ENCODE data around the gene IFIT1B. TPM values are rescaled to one million over a fixed set of nuclear protein-coding genes. Genes with fewer than 3 reads are reported as not detected.

Gene IFIT1B
- total RNA-seq, 2 experiments from 2014 or later = 0.11 to 0.14 TPM

- no peaks in the 10 kb centered on the region for H3K4me1 Mint-ChIP-seq (ENCODE audit: low read depth)
- DNase-seq (peak in 3 of 14 experiments; percentile 12 to 27 (median 20)), ATAC-seq (ENCODE audit: poor library complexity) (no peak)
- no peak overlapping the region for H3K27ac Mint-ChIP-seq
- no peak for TF ChIP-seq CTCF (IDR thresholded peaks at IDR 0.05)
- no peaks in the 10 kb centered on the region for H3K27me3 ChIP-seq (ENCODE audit: control insufficient read depth in 1 of 2, insufficient read depth in 2 of 2, low read length in 2 of 2)
- H3K27me3 Mint-ChIP-seq = no peaks in the 10 kb centered on the region
- intact Hi-C loops (cut with DNase I, micrococcal nuclease) = no loop called here
- H3K9me3 Mint-ChIP-seq = no peaks in the 10 kb centered on the region
- no peaks in the 10 kb centered on the region for H3K36me3 Mint-ChIP-seq (ENCODE audit: low read depth)
- no peaks in the 10 kb centered on the region for H3K36me3 ChIP-seq (ENCODE audit: insufficient read depth, low read length)
- H3K4me3 Mint-ChIP-seq = no peak overlapping the region
- H3K4me1 ChIP-seq (ENCODE audit: insufficient read depth, low read length) = no peaks in the 10 kb centered on the region
- ChIA-PET POLR2A (no interaction called here), CTCF (no interaction called here)
- H3K27ac ChIP-seq (ENCODE audit: low read depth in 1 of 2, low read length in 2 of 2) = no peak overlapping the region
- no peak overlapping the region for H3K4me3 ChIP-seq (ENCODE audit: low read length)
- no peaks in the 10 kb centered on the region for H3K9me3 ChIP-seq (ENCODE audit: control insufficient read depth in 1 of 2, insufficient read depth in 1 of 2, low read length in 2 of 2)
Observed at GRCh38 chr10:89384474-89385340, 6.9 kb downstream of the IFIT1B start.

GRCh38 chr10:89388806-89389205 lies 10.9 kb downstream of the IFIT1B start:
- H3K27me3 ChIP-seq (ENCODE audit: control insufficient read depth in 1 of 2, insufficient read depth in 2 of 2, low read length in 2 of 2) = no peaks in the 10 kb centered on the region
- Mint-ChIP-seq H3K9me3 (no peaks in the 10 kb centered on the region), H3K27ac (no peak overlapping the region), H3K4me1 (ENCODE audit: low read depth) (peaks cover 17% of the 10 kb centered on the region), H3K27me3 (no peaks in the 10 kb centered on the region), H3K36me3 (ENCODE audit: low read depth) (peaks cover 7% of the 10 kb centered on the region), H3K4me3 (no peak overlapping the region)
- no peak for ATAC-seq (ENCODE audit: poor library complexity)
- no peaks in the 10 kb centered on the region for H3K9me3 ChIP-seq (ENCODE audit: control insufficient read depth in 1 of 2, insufficient read depth in 1 of 2, low read length in 2 of 2)
- CTCF ChIA-PET = interaction anchor here (0.7 to 1.2 kb wide), 4 partner anchors 9 to 1195 kb away, joined by 3 to 4 read pairs (median 3); no protein-coding TSS in a partner anchor
- no peak overlapping the region for H3K4me3 ChIP-seq (ENCODE audit: low read length)
- TF ChIP-seq CTCF (IDR thresholded peaks at IDR 0.05) = no peak
- no peaks in the 10 kb centered on the region for H3K36me3 ChIP-seq (ENCODE audit: insufficient read depth, low read length)
- no peak for DNase-seq
- H3K27ac ChIP-seq (ENCODE audit: low read depth in 1 of 2, low read length in 2 of 2) = no peak overlapping the region
- peaks cover 16% of the 10 kb centered on the region for H3K4me1 ChIP-seq (ENCODE audit: insufficient read depth, low read length)
- intact Hi-C loops (cut with DNase I, micrococcal nuclease) = no loop called here
- POLR2A ChIA-PET = interaction anchor here (0.7 to 3.3 kb wide), 4 partner anchors 25 to 137 kb away, joined by 3 to 10 read pairs (median 4); partner anchors contain the start of genes IFIT2, IFIT5 and LIPA

GRCh38 chr10:89389254-89389653 lies 11.4 kb downstream of the IFIT1B start:
- Histone ChIP-seq H3K27me3 (ENCODE audit: control insufficient read depth in 1 of 2, insufficient read depth in 2 of 2, low read length in 2 of 2) (no peaks in the 10 kb centered on the region), H3K4me1 (ENCODE audit: insufficient read depth, low read length) (peaks cover 16% of the 10 kb centered on the region), H3K36me3 (ENCODE audit: insufficient read depth, low read length) (no peaks in the 10 kb centered on the region), H3K4me3 (ENCODE audit: low read length) (no peak overlapping the region), H3K27ac (ENCODE audit: low read depth in 1 of 2, low read length in 2 of 2) (no peak overlapping the region), H3K9me3 (ENCODE audit: control insufficient read depth in 1 of 2, insufficient read depth in 1 of 2, low read length in 2 of 2) (no peaks in the 10 kb centered on the region)
- H3K27me3 Mint-ChIP-seq = no peaks in the 10 kb centered on the region
- intact Hi-C loops (cut with DNase I, micrococcal nuclease) = no loop called here
- peak overlapping the region; percentile 16 for H3K4me3 Mint-ChIP-seq
- ChIA-PET CTCF (interaction anchor here (0.6 to 1.2 kb wide), 2 partner anchors 9 to 127 kb away, joined by 3 to 4 read pairs; no protein-coding TSS in a partner anchor), POLR2A (interaction anchor here (0.7 to 3.3 kb wide), 4 partner anchors 25 to 137 kb away, joined by 3 to 10 read pairs (median 4); partner anchors contain the start of genes IFIT2, IFIT5 and LIPA)
- no peak for ATAC-seq (ENCODE audit: poor library complexity)
- peaks cover 7% of the 10 kb centered on the region for H3K36me3 Mint-ChIP-seq (ENCODE audit: low read depth)
- no peaks in the 10 kb centered on the region for H3K9me3 Mint-ChIP-seq
- no peak overlapping the region for H3K27ac Mint-ChIP-seq
- peak; percentile 40 for TF ChIP-seq CTCF (IDR thresholded peaks at IDR 0.05)
- H3K4me1 Mint-ChIP-seq (ENCODE audit: low read depth) = peaks cover 22% of the 10 kb centered on the region
- peak in 3 of 14 experiments; percentile 32 to 55 (median 54) for DNase-seq

All from CD4-positive, alpha-beta T cell (primary cell).